Activated CD4-positive, alpha-beta T cell treated with anti-CD3 and anti-CD28 coated beads, Interleukin-2, amount 10 ng/mL, durations not matched to agents 7 days and 5 days (primary cell): ENCODE results near the gene HOXC12. TPM values are rescaled to one million over a fixed set of nuclear protein-coding genes. Genes with fewer than 3 reads are reported as not detected.

Source experiments
- CTCF ChIA-PET: fragments of 350-600 bp; sonication (Branson Sonifier 250); formaldehyde crosslinking; loops from one replicate; lab custom pipeline; 2021; ENCODE audit warnings: antibody characterized with exemption; lab: Charles Lee
- POLR2A ChIA-PET: fragments of 350-600 bp; sonication (Branson Sonifier 250); formaldehyde crosslinking; loops from one replicate; lab custom pipeline; 2021; ENCODE audit warnings: antibody characterized with exemption; lab: Charles Lee
- DNase-seq: peaks from one replicate; pipeline ENCODE4 v3.0.0-alpha.2; 2020
- H3K27ac Mint-ChIP-seq: one replicate; pipeline ENCODE4 v1.8.0; 2021; ENCODE audit warnings: mild to moderate bottlenecking, moderate library complexity, mixed read lengths
- H3K27me3 Mint-ChIP-seq: one replicate; pipeline ENCODE4 v1.8.0; 2021; ENCODE audit warnings: mixed read lengths
- H3K36me3 Mint-ChIP-seq: one replicate; pipeline ENCODE4 v1.8.0; 2021; ENCODE audit warnings: low read depth, mixed read lengths
- H3K4me1 Mint-ChIP-seq: one replicate; pipeline ENCODE4 v1.8.0; 2021; ENCODE audit warnings: mixed read lengths
- H3K4me3 Mint-ChIP-seq: one replicate; pipeline ENCODE4 v1.8.0; 2021; ENCODE audit warnings: mild to moderate bottlenecking, moderate library complexity, mixed read lengths
- H3K9me3 Mint-ChIP-seq: one replicate; pipeline ENCODE4 v1.8.0; 2021; ENCODE audit warnings: mixed read lengths
- total RNA-seq, 2 experiments: library from RNA; stranded (reverse); gene quantifications; one replicate each; pipeline ENCODE4 v1.2.3, GENCODE V29; 2021

HOXC12 gene
- total RNA-seq, 2 experiments from 2014 or later = not detected

GRCh38 chr12:53935383-53936341 is 19.0 kb upstream of the HOXC12 start:
- no peaks in the 10 kb centered on the region for H3K9me3 Mint-ChIP-seq
- CTCF ChIA-PET = interaction anchor here (1.6 kb wide), 1 partner anchor 70 kb away, joined by 4 read pairs; no protein-coding TSS in a partner anchor
- no peaks in the 10 kb centered on the region for H3K36me3 Mint-ChIP-seq
- peaks cover 91% of the 10 kb centered on the region for H3K27me3 Mint-ChIP-seq
- no peak overlapping the region for H3K4me3 Mint-ChIP-seq
- peak overlapping the region; percentile 36 for H3K27ac Mint-ChIP-seq
- DNase-seq = no peak
- H3K4me1 Mint-ChIP-seq = no peaks in the 10 kb centered on the region
- POLR2A ChIA-PET = no interaction called here

- no peak for DNase-seq
- Mint-ChIP-seq H3K27me3 (peaks cover 92% of the 10 kb centered on the region), H3K36me3 (no peaks in the 10 kb centered on the region), H3K27ac (no peak overlapping the region), H3K4me3 (no peak overlapping the region), H3K4me1 (no peaks in the 10 kb centered on the region), H3K9me3 (no peaks in the 10 kb centered on the region)
- ChIA-PET POLR2A (no interaction called here), CTCF (no interaction called here)
Measured at GRCh38 chr12:53937099-53937498, 17.6 kb upstream of the HOXC12 start.

- Mint-ChIP-seq H3K9me3 (no peaks in the 10 kb centered on the region), H3K27me3 (peaks cover 92% of the 10 kb centered on the region), H3K4me1 (no peaks in the 10 kb centered on the region), H3K36me3 (no peaks in the 10 kb centered on the region), H3K27ac (no peak overlapping the region), H3K4me3 (no peak overlapping the region)
- POLR2A ChIA-PET = no interaction called here
- no peak for DNase-seq
- CTCF ChIA-PET = no interaction called here
Measured at GRCh38 chr12:53937596-53938325, 16.9 kb upstream of the HOXC12 start.

- Mint-ChIP-seq H3K4me1 (no peaks in the 10 kb centered on the region), H3K27me3 (peaks cover 91% of the 10 kb centered on the region), H3K36me3 (no peaks in the 10 kb centered on the region), H3K27ac (peak within 1 kb of the TSS; percentile 64), H3K4me3 (peak within 1 kb of the TSS; percentile 40), H3K9me3 (no peaks in the 10 kb centered on the region)
- ChIA-PET POLR2A (no interaction called here), CTCF (interaction anchor here (0.6 kb wide), 1 partner anchor 69 kb away, joined by 3 read pairs; no protein-coding TSS in a partner anchor)
- DNase-seq = no peak
Measured at GRCh38 chr12:53938326-53939140, 16.2 kb upstream of the HOXC12 start, which contains the start of gene HOXC13. Gene HOXC13, plus strand, starts transcription at chr12:53938831. Its CDS starts 76 bp downstream, at chr12:53938907.

- H3K27me3 Mint-ChIP-seq = peaks cover 91% of the 10 kb centered on the region
- H3K36me3 Mint-ChIP-seq = no peaks in the 10 kb centered on the region
- POLR2A ChIA-PET = interaction anchor here (0.6 kb wide), 1 partner anchor 19 kb away, joined by 3 read pairs; no protein-coding TSS in a partner anchor
- H3K4me3 Mint-ChIP-seq = peak overlapping the region; percentile 13
- no peak for DNase-seq
- H3K27ac Mint-ChIP-seq = peak overlapping the region; percentile 64
- no peaks in the 10 kb centered on the region for H3K4me1 Mint-ChIP-seq
- CTCF ChIA-PET = interaction anchor here (0.6 to 1.7 kb wide), 3 partner anchors 13 to 68 kb away, joined by 3 to 5 read pairs (median 3); no protein-coding TSS in a partner anchor
- no peaks in the 10 kb centered on the region for H3K9me3 Mint-ChIP-seq
Measured at GRCh38 chr12:53939141-53940108, 15.3 kb upstream of the HOXC12 start.

GRCh38 chr12:53940443-53941014 is 14.2 kb upstream of the HOXC12 start:
- Mint-ChIP-seq H3K9me3 (no peaks in the 10 kb centered on the region), H3K4me1 (no peaks in the 10 kb centered on the region), H3K27ac (no peak overlapping the region), H3K27me3 (peaks cover 92% of the 10 kb centered on the region), H3K36me3 (peaks cover 2% of the 10 kb centered on the region), H3K4me3 (no peak overlapping the region)
- POLR2A ChIA-PET = no interaction called here
- CTCF ChIA-PET = interaction anchor here (1.2 to 1.7 kb wide), 2 partner anchors 12 kb away, joined by 3 to 5 read pairs; no protein-coding TSS in a partner anchor
- no peak for DNase-seq

GRCh38 chr12:53941187-53941586 is 13.5 kb upstream of the HOXC12 start:
- Mint-ChIP-seq H3K4me3 (no peak overlapping the region), H3K36me3 (peaks cover 2% of the 10 kb centered on the region), H3K9me3 (no peaks in the 10 kb centered on the region), H3K27me3 (peaks cover 92% of the 10 kb centered on the region), H3K27ac (no peak overlapping the region), H3K4me1 (no peaks in the 10 kb centered on the region)
- DNase-seq = no peak
- POLR2A ChIA-PET = no interaction called here
- CTCF ChIA-PET = interaction anchor here (1.2 kb wide), 1 partner anchor 12 kb away, joined by 3 read pairs; no protein-coding TSS in a partner anchor

- no peak overlapping the region for H3K4me3 Mint-ChIP-seq
- H3K4me1 Mint-ChIP-seq = no peaks in the 10 kb centered on the region
- DNase-seq = no peak
- no peaks in the 10 kb centered on the region for H3K9me3 Mint-ChIP-seq
- peaks cover 2% of the 10 kb centered on the region for H3K36me3 Mint-ChIP-seq
- CTCF ChIA-PET = interaction anchor here (1.2 kb wide), 1 partner anchor 13 kb away, joined by 3 read pairs; no protein-coding TSS in a partner anchor
- no peak overlapping the region for H3K27ac Mint-ChIP-seq
- peaks cover 93% of the 10 kb centered on the region for H3K27me3 Mint-ChIP-seq
- POLR2A ChIA-PET = no interaction called here
Measured at GRCh38 chr12:53941750-53942149, 13.0 kb upstream of the HOXC12 start.

GRCh38 chr12:53942467-53942997 is 12.2 kb upstream of the HOXC12 start:
- Mint-ChIP-seq H3K9me3 (no peaks in the 10 kb centered on the region), H3K4me1 (no peaks in the 10 kb centered on the region), H3K36me3 (peaks cover 2% of the 10 kb centered on the region), H3K27ac (no peak overlapping the region), H3K27me3 (peaks cover 92% of the 10 kb centered on the region), H3K4me3 (no peak overlapping the region)
- ChIA-PET CTCF (interaction anchor here (0.9 to 1.4 kb wide), 2 partner anchors 90 to 249 kb away, joined by 3 to 4 read pairs; partner anchors contain the start of gene HOXC5), POLR2A (no interaction called here)
- no peak for DNase-seq

- Mint-ChIP-seq H3K9me3 (no peaks in the 10 kb centered on the region), H3K4me1 (no peaks in the 10 kb centered on the region), H3K4me3 (no peak overlapping the region), H3K27ac (no peak overlapping the region), H3K36me3 (peaks cover 2% of the 10 kb centered on the region), H3K27me3 (peaks cover 95% of the 10 kb centered on the region)
- CTCF ChIA-PET = interaction anchor here (1.0 kb wide), 1 partner anchor 88 kb away, joined by 4 read pairs; no protein-coding TSS in a partner anchor
- POLR2A ChIA-PET = no interaction called here
- DNase-seq = no peak
Measured at GRCh38 chr12:53944209-53944608, 10.5 kb upstream of the HOXC12 start.
